GM21381 (cell line): ENCODE data around the gene PPFIA2.
"Not testable (repeated sequence)": the region's sequence is repeated elsewhere in the genome, so short reads cannot be mapped to it uniquely, and the experiment has no call there.

ENCODE experiments used
- ATAC-seq: cut with Tn5 transposase; IDR thresholded peaks from one replicate; pipeline ENCODE4 v1.9.1; 2021; ENCODE audit warnings: mild to moderate bottlenecking, moderate library complexity; ENCODE audit not compliant: unreplicated experiment

The PPFIA2 gene

DNA sequence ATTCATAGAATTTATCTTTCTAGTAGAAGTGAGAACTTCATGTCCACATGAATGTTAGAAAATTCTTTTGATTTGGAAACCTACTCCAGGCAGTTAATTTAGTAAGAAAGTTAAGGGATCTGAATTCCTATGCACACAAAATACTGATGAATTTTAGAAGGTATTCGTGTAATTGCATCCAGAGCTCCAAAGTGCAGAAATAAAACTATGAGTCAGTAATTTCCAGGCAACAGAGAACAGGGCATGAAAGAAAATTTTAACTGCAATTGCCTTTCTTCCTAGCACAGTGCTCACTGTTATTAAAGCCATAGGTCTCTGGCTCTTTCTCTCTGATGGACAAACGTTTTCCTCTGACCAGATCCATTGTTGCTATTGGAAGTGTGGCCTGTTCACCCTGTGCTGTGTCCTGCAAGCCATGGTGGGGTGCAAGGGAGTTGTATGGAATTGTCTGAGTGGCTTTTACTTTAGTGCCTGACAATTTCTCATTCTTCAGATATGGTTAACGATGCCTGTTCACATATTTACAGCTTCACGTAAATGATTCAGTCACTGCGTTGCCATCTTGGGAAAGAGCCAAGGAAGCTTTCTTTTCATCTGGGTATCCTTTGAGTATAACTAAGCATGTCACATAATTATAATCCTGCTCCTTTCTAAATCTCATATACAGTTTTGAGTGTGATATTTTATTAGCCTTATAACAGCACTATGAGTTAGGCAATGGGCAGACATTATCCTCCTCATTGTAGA lies 536.1 kb downstream of the PPFIA2 start:
- ATAC-seq, result no peak

DNA sequence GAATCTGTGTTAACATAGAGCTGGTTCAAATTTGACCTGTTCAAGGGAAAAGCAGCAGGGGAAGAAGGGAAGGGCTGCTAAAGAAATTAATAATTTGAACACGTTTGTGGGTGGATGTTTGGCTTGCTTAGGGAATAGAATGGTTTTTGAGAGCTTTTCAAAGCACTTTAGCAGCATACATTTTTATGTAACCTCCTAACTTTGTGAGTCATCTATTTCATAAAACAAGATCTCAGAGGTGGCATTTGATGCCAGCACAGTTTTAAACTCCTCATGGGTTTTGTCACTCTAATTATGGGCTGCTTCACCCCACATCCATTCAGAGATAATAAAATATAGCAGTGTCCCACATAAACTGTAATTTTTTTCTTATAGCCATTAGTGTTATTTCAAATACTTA lies 537.5 kb downstream of the PPFIA2 start:
- no peak for ATAC-seq

DNA sequence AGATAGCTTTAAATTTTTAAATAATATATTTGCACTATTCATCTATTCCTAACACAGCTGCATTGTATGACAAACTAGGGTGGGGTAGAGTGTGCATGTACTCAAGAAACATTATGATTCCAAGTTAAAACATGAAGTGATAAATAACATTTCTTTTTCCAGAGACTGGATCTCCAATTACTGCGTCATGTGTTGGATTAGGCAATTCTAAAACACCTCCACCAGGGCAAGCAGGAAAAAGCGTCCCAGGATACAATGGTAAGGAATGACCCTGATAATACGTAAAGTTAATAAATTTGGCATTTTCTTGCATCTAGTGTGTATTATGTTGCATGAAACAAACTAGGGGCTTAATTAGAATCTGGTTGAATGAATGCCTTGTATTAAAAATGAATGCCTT lies 542.4 kb downstream of the PPFIA2 start:
- no peak for ATAC-seq

DNA sequence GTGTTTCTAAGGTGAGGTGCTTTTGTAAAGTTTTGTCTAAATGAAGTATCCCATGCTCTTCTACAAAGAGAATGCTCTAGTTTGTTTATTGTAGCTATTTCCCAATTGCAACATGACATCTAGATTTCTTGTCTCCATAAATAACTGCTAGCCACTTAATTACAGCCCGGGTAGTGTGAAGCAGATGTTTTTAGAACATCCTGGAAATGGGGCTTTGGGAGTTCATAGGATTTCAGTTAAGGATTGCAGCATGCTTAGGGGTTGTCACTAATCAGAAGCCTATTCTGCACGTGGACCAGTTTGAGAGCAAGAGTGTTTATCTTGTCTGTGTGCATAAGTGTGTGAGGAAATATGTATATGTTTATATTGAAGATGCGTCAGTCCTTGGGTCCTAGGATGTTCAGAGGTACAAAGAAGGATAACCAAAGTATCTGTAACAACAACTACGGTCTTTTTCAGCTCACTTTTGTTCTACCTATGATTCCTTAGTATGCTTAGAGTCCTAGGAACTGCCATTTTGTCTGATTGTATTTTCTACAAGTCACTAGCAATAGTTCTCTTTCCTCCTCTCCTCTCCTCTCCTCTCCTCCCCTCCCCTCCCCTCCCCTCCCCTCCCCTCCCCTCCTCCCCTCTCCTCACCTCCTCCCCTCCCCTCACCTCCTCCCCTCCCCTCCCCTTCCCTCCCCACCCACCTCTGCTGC lies 546.0 kb downstream of the PPFIA2 start:
- ATAC-seq, result no peak

DNA sequence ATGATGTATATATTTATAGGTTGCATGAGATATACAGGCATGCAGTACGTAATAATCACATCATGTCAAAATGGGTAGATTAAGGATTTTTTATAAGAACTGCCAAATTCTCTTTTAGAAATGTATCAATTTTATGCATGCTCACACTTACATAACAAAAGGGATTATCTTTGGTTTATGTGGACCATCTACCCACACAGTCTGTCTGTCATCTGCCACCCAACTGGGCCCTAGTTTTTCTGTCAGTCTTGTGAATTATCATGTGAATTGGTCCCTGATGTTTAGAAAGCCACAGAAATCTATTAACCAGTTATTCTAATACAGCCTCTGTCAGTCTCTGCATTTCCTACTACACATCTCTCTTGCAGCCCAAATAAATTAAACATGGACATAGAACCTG lies 547.8 kb downstream of the PPFIA2 start:
- ATAC-seq, result no peak

DNA sequence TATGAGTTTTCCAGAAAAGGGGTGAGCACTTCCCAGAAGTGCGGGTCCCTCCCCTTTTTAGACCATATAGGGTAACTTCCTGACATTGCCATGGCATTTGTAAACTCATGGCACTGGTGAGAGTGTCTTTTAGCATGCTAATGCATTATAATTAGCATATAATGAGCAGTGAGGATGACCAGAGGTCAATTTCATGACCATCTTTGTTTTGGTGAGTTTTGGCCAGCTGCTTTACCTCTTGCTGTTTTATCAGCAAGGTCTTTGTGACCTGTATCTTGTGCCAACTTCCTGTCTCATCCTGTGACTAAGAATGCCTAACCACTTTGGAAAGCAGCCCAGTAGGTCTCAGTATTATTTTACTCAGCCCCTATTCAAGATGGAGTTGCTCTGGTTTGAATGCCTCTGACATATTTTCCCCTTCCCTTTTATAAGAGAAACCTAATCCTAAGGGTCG lies 549.4 kb downstream of the PPFIA2 start:
- ATAC-seq, result not testable (repeated sequence)

DNA sequence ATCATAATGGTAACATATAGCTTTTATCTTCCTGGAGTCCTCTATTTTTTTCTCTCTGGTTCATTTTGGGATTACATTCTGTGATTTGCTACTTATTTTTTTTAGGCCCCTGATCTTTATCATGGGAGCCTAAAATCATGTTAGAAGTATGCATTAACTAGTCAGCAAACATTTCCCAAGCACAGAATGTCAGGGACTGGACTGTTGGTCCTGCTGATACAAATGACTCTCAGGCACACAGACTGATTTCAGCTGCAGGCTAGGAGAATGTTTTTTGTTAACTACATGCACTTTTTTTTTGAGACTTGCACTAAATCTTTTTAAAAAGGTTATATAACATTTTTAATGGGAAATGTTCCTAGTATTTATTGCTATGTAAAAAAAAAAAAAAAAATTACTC lies 550.1 kb downstream of the PPFIA2 start:
- ATAC-seq, result no peak

DNA sequence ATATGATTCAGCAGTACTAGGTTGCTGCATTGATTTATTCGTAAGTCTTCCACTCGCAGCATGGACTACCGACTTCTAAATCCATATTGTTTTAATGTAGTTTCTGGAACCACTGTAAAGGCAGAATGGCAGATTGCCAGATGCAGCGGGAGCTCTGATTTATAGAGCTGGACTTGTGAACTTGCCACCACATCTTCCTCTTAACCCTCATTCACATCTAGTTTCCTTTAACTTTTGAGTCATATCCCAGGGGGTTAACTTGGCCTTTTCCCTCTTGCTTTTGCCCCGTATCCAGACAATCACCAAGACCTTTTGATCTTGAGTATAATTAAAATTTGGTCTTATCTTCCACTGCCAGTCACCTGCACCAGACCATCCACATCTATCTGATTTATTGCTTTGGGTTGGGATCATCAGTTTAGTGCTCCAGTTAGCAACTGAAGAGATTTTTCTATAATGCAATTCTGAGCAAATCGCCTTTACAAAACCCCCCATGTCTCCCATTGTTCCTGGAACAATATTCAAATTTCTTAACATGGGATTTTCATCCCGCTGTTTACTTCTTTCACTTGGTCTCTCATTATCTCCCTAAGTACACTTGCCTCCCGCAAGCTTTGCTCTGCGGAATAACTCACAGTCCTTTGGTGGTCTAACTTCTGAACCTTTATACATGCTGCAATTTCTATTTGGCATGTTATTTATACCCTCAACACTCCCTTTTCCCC lies 550.8 kb downstream of the PPFIA2 start:
- ATAC-seq, result no peak
